ENCODE measurements around the gene ABHD16A.

The ABHD16A gene

GRCh38 chr6:31739639-31740396 lies 36.7 kb upstream of the ABHD16A start, which contains the start of gene MSH5:
MSH5 (plus strand) TSS chr6:31740005; CDS start chr6:31740467, 462 bp downstream.
- Histone ChIP-seq H3K9me3 (ENCODE audit: severe bottlenecking) (no peaks in the 10 kb centered on the region), H3K36me3 (ENCODE audit: low read depth) (peaks cover 31% of the 10 kb centered on the region), H3K4me3 (ENCODE audit: severe bottlenecking) (peak within 1 kb of the TSS; percentile 61), H3K4me1 (ENCODE audit: insufficient read depth, poor library complexity, severe bottlenecking) (peaks cover 28% of the 10 kb centered on the region), H3K27ac (ENCODE audit: poor library complexity, severe bottlenecking) (peak within 1 kb of the TSS; percentile 93), H3K27me3 (ENCODE audit: insufficient read depth, poor library complexity, severe bottlenecking) (no peaks in the 10 kb centered on the region)
- no peak for TF ChIP-seq CTCF (IDR thresholded peaks at IDR 0.05; ENCODE audit: poor library complexity, severe bottlenecking)
- peak; percentile 89 for ATAC-seq (ENCODE audit: low read depth)
- peak; percentile 99 for DNase-seq (ENCODE audit: low spot score)

GRCh38 chr6:31737991-31738979 lies 35.2 kb upstream of the ABHD16A start:
- no peak for ATAC-seq (ENCODE audit: low read depth)
- TF ChIP-seq CTCF (IDR thresholded peaks at IDR 0.05; ENCODE audit: poor library complexity, severe bottlenecking): peak; percentile 13
- no peak for DNase-seq (ENCODE audit: low spot score)
- Histone ChIP-seq H3K4me1 (ENCODE audit: insufficient read depth, poor library complexity, severe bottlenecking) (peaks cover 38% of the 10 kb centered on the region), H3K9me3 (ENCODE audit: severe bottlenecking) (no peaks in the 10 kb centered on the region), H3K4me3 (ENCODE audit: severe bottlenecking) (no peak overlapping the region), H3K27me3 (ENCODE audit: insufficient read depth, poor library complexity, severe bottlenecking) (no peaks in the 10 kb centered on the region), H3K36me3 (ENCODE audit: low read depth) (peaks cover 43% of the 10 kb centered on the region), H3K27ac (ENCODE audit: poor library complexity, severe bottlenecking) (peak overlapping the region; percentile 93)

- peaks cover 38% of the 10 kb centered on the region for H3K4me1 ChIP-seq (ENCODE audit: insufficient read depth, poor library complexity, severe bottlenecking)
- TF ChIP-seq CTCF (IDR thresholded peaks at IDR 0.05; ENCODE audit: poor library complexity, severe bottlenecking): no peak
- no peaks in the 10 kb centered on the region for H3K27me3 ChIP-seq (ENCODE audit: insufficient read depth, poor library complexity, severe bottlenecking)
- H3K27ac ChIP-seq (ENCODE audit: poor library complexity, severe bottlenecking): peak overlapping the region; percentile 93
- ATAC-seq (ENCODE audit: low read depth) (no peak), DNase-seq (ENCODE audit: low spot score) (no peak)
- no peak overlapping the region for H3K4me3 ChIP-seq (ENCODE audit: severe bottlenecking)
- peaks cover 43% of the 10 kb centered on the region for H3K36me3 ChIP-seq (ENCODE audit: low read depth)
- no peaks in the 10 kb centered on the region for H3K9me3 ChIP-seq (ENCODE audit: severe bottlenecking)
These were observed 34.3 kb upstream of the ABHD16A start for GRCh38 chr6:31737315-31737990.

GRCh38 chr6:31736768-31737314 lies 33.7 kb upstream of the ABHD16A start:
- no peak for TF ChIP-seq CTCF (IDR thresholded peaks at IDR 0.05; ENCODE audit: poor library complexity, severe bottlenecking)
- DNase-seq (ENCODE audit: low spot score): no peak
- Histone ChIP-seq H3K4me3 (ENCODE audit: severe bottlenecking) (peak overlapping the region; percentile 80), H3K27ac (ENCODE audit: poor library complexity, severe bottlenecking) (peak overlapping the region; percentile 93), H3K9me3 (ENCODE audit: severe bottlenecking) (no peaks in the 10 kb centered on the region), H3K4me1 (ENCODE audit: insufficient read depth, poor library complexity, severe bottlenecking) (peaks cover 38% of the 10 kb centered on the region), H3K36me3 (ENCODE audit: low read depth) (peaks cover 43% of the 10 kb centered on the region), H3K27me3 (ENCODE audit: insufficient read depth, poor library complexity, severe bottlenecking) (no peaks in the 10 kb centered on the region)
- no peak for ATAC-seq (ENCODE audit: low read depth)
